ENCODE data around the gene C1orf21. TPM values are rescaled to one million over a fixed set of nuclear protein-coding genes. Genes with fewer than 3 reads are reported as not detected.

C1orf21 gene
- total and polyA plus RNA-seq, 8 donors = 4.1 to 13.9 (median 7.7) TPM

DNA sequence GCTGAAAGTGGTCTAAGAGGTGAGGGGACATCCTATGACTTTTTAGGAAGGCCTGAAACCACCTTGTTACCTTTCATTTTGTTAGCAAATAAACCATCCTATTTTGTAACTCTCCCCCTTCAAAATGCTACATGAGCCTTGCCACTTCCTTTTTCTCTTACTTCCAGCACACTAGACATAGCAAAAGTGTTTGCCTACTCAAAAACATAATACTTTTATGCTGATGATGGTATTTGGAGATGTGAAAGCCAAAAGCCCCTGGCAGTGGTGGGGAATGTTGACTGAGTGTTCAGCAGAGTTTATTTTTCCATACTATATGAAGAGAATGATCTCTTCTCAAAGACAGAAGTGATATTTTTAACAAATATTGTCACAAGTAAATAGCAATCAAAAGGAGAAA, 233.6 kb downstream of the C1orf21 start:
- DNase-seq (no peak), FAIRE-seq (no peak), ATAC-seq (no peak)
- H3K36me3 ChIP-seq = no peaks in the 10 kb centered on the region
- no peak overlapping the region for H3K27ac ChIP-seq
- TF ChIP-seq, protein P1, sequence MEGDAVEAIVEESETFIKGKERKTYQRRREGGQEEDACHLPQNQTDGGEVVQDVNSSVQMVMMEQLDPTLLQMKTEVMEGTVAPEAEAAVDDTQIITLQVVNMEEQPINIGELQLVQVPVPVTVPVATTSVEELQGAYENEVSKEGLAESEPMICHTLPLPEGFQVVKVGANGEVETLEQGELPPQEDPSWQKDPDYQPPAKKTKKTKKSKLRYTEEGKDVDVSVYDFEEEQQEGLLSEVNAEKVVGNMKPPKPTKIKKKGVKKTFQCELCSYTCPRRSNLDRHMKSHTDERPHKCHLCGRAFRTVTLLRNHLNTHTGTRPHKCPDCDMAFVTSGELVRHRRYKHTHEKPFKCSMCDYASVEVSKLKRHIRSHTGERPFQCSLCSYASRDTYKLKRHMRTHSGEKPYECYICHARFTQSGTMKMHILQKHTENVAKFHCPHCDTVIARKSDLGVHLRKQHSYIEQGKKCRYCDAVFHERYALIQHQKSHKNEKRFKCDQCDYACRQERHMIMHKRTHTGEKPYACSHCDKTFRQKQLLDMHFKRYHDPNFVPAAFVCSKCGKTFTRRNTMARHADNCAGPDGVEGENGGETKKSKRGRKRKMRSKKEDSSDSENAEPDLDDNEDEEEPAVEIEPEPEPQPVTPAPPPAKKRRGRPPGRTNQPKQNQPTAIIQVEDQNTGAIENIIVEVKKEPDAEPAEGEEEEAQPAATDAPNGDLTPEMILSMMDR (IDR thresholded peaks at IDR 0.05) = no peak
- no peaks in the 10 kb centered on the region for H3K9me3 ChIP-seq
- H3K4me3 ChIP-seq = no peak overlapping the region
- intact Hi-C loops (cut with DNase I) = no loop called here
- H3K27me3 ChIP-seq = no peaks in the 10 kb centered on the region
- no peaks in the 10 kb centered on the region for H3K4me1 ChIP-seq

DNA sequence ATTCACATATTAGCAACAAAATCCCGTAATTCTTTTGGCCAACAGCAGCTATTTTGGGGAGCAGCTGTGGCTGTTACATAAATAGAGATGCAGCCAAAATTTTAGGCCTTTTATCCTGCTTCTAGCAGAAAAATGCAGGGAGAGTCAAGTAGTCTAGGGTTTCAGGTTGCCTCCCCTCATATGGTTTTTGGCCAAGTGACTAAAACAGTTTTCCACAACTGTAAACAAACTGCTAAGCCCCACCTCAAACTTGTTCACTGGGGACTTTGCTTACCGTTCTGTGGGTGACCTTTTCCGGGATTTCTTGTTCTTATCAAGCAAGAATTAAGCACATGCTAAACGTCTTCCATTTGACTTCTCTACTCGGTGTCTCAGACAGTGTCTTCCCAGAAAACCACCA, 234.4 kb downstream of the C1orf21 start:
- H3K36me3 ChIP-seq = no peaks in the 10 kb centered on the region
- ATAC-seq (peak in 3 of 4 donors; percentile 29 to 60 (median 49)), FAIRE-seq (no peak), DNase-seq (no peak)
- no peaks in the 10 kb centered on the region for H3K4me1 ChIP-seq
- H3K9me3 ChIP-seq = no peaks in the 10 kb centered on the region
- WGBS, 2 donors = 85 to 86% methylated on average over 5 of the region's 5 CpGs
- intact Hi-C loops (cut with DNase I) = no loop called here
- no peaks in the 10 kb centered on the region for H3K27me3 ChIP-seq
- H3K27ac ChIP-seq = no peak overlapping the region
- H3K4me3 ChIP-seq = no peak overlapping the region
- TF ChIP-seq, protein P1 (IDR thresholded peaks at IDR 0.05) = no peak

- Histone ChIP-seq H3K9me3 (no peaks in the 10 kb centered on the region), H3K27me3 (no peaks in the 10 kb centered on the region), H3K4me1 (peaks cover 0 to 2% (median 0%) of the 10 kb centered on the region in 3 donors), H3K4me3 (no peak overlapping the region), H3K36me3 (no peaks in the 10 kb centered on the region), H3K27ac (peak overlapping the region in 1 of 4 donors; percentile 22)
- peak; percentile 89 for FAIRE-seq
- TF ChIP-seq, protein P1 (IDR thresholded peaks at IDR 0.05) = no peak
- peak in 2 of 6 donors; percentile 19 to 39 for DNase-seq
- intact Hi-C loops (cut with DNase I) = no loop called here
- WGBS, 2 donors = 62 to 64% methylated on average over 9 of the region's 9 CpGs
- peak; percentile 48 to 79 (median 66) for ATAC-seq
Observed at GRCh38 chr1:184622136-184622823, 235.5 kb downstream of the C1orf21 start.

DNA sequence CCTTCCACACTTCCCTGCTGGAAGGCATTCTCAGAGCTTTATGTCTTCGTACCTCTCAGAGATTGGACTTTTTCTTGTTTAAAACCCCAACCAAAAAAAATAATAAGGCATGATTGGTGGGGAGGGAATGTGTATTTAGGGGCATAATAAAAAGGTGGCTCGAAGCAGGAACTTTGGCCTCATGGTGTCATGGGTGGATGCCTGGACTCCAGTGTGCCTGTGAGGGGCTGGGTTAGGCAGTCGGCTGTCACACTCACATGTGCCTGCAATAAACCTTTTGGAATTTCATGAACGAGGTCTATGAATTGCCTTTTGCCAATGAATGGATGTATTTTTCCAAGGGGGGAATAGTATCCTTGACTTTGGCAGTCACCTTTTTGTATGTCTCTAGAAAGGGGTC, 236.6 kb downstream of the C1orf21 start:
- ATAC-seq = no peak
- TF ChIP-seq, protein P1 (IDR thresholded peaks at IDR 0.05) = no peak
- no peaks in the 10 kb centered on the region for H3K36me3 ChIP-seq
- no peak overlapping the region for H3K4me3 ChIP-seq
- 89 to 91% methylated on average over 4 of the region's 4 CpGs for WGBS, 2 donors
- H3K4me1 ChIP-seq = peaks cover 0 to 2% (median 0%) of the 10 kb centered on the region in 3 donors
- no peak for DNase-seq
- no peak for FAIRE-seq
- no peak overlapping the region for H3K27ac ChIP-seq
- no peaks in the 10 kb centered on the region for H3K9me3 ChIP-seq
- intact Hi-C loops (cut with DNase I) = no loop called here
- no peaks in the 10 kb centered on the region for H3K27me3 ChIP-seq

GRCh38 chr1:184624051-184624450, 237.2 kb downstream of the C1orf21 start:
- H3K9me3 ChIP-seq = no peaks in the 10 kb centered on the region
- H3K4me3 ChIP-seq = no peak overlapping the region
- no peaks in the 10 kb centered on the region for H3K27me3 ChIP-seq
- no peak overlapping the region for H3K27ac ChIP-seq
- TF ChIP-seq, protein P1 (IDR thresholded peaks at IDR 0.05) = no peak
- H3K36me3 ChIP-seq = no peaks in the 10 kb centered on the region
- no peak for DNase-seq
- H3K4me1 ChIP-seq = peaks cover 0 to 2% (median 0%) of the 10 kb centered on the region in 3 donors
- FAIRE-seq = no peak
- 87 to 90% methylated on average over 2 of the region's 2 CpGs for WGBS, 2 donors
- no peak for ATAC-seq
- intact Hi-C loops (cut with DNase I) = no loop called here
